Adrenal gland (tissue), 12 donors: Measurements from ENCODE around the gene HSF2BP. TPM values are rescaled to one million over a fixed set of nuclear protein-coding genes. Genes with fewer than 3 reads are reported as not detected.
"Not testable (repeated sequence)": the region's sequence is repeated elsewhere in the genome, so short reads cannot be mapped to it uniquely, and the experiment has no call there.

Experiments
- DNase-seq, 7 donors: peaks; one replicate each; pipeline ENCODE4 v3.0.0-alpha.2; 2019 to 2020
- H3K27ac ChIP-seq, 5 donors: fragments of 200-600 bp; sonication (generic) in 4 of 5; 1 replicate in 3 of 5; 2 replicates in 2 of 5; pipeline versions ENCODE4 v1.5.1 to v1.8.0; 2016 to 2020; ENCODE audit warnings: mild to moderate bottlenecking in 1 of 5
- H3K27me3 ChIP-seq: fragments of 200-600 bp; 2 replicates; pipeline ENCODE4 v1.8.0; 2021
- H3K36me3 ChIP-seq, 2 donors: fragments of 200-600 bp; replicated peaks in 1 of 2; 1 replicate in 1 of 2; 2 replicates in 1 of 2; pipeline versions ENCODE4 v1.5.1 to v1.8.0; 2018 to 2022
- H3K4me1 ChIP-seq, 2 donors: fragments of 200-600 bp; replicated peaks in 1 of 2; 1 replicate in 1 of 2; 2 replicates in 1 of 2; pipeline versions ENCODE4 v1.5.1 to v1.8.0; 2018 to 2021
- H3K4me3 ChIP-seq, 4 donors: fragments of 200-600 bp; sonication (generic) in 3 of 4; one replicate each; pipeline ENCODE4 v1.5.1; 2016 to 2018
- H3K9me3 ChIP-seq, 3 donors: fragments of 200-600 bp; sonication (generic) in 1 of 3; replicated peaks in 1 of 3; 1 replicate in 2 of 3; 2 replicates in 1 of 3; pipeline versions ENCODE4 v1.5.1 to v1.8.0; 2016 to 2021
- CTCF ChIP-seq, 6 experiments: fragments of 450-650 bp in 4 of 6; fragments of 200-600 bp in 2 of 6; sonication (generic) in 1 of 6; IDR thresholded peaks; 1 replicate in 5 of 6; 2 replicates in 1 of 6; pipeline versions ENCODE4 v1.5.1 to v1.8.0; 2016 to 2021; ENCODE audit warnings: antibody characterized with exemption in 6 of 6, mild to moderate bottlenecking in 2 of 6, moderate library complexity in 1 of 6
- POLR2A ChIP-seq, 2 donors: fragments of 450-650 bp; IDR thresholded peaks; one replicate each; pipeline ENCODE4 v1.6.1; 2017; ENCODE audit warnings: antibody characterized with exemption in 2 of 2, mild to moderate bottlenecking in 2 of 2, moderate library complexity in 1 of 2
- WGBS, 4 donors: extraction: QIAGEN DNeasy Blood & Tissue Kit in 2 of 4; methylation state at CpG; one replicate each; pipeline versions ENCODE4 v1.1.5 to v1.1.7; 2013 to 2017; 5-methylcytosine and 5-hydroxymethylcytosine counted together
- intact Hi-C, 2 donors: fragments of 100-400 bp; cut with DNase I; formaldehyde crosslinking; loops; one replicate each; pipeline versions ENCODE4 v1.14.1 to v1.15.0; 2022 to 2023
- polyA plus RNA-seq, 3 donors: library from polyadenylated mRNA; stranded (reverse); fragments of 200-250 nt in 2 of 3; fragments of 350-450 nt in 1 of 3; fragmentation: Illumina TruSeq in 1 of 3; extraction: RNeasy Lipid Tissue Mini Kit (QIAGEN cat#74804) in 1 of 3; gene quantifications; one replicate each; pipeline ENCODE4 v1.2.3, GENCODE V29; 2013 to 2014
- total RNA-seq, 9 donors: library from RNA; depleted of rRNA in 4 of 9; stranded (reverse); fragments of >200 nt in 4 of 9; fragments of 120-200 nt in 1 of 9; fragmentation: NEBNext Ultra II Directional in 1 of 9; extraction: Animal tissue kit (Norgen Biotek cat#: 25700) in 1 of 9; gene quantifications; one replicate each; pipeline versions ENCODE4 v1.1.0 to v1.2.4, GENCODE V29; 2013 to 2023
- donor health status: healthy with polysubstance abuse.
- donor health status: Bipolar disorder and iron deficiency.
- donor health status: DM: yes; HTN: yes; CAD: no.
- donor health status: DM: no; HTN: no; CAD: no.
- donor health status: DM: no; HTN: no; CAD: no.
- donor health status: DM: yes; HTN: yes; CAD: no.

Gene HSF2BP
- total and polyA plus RNA-seq, 12 donors: 0.23 to 1.5 (median 0.42) TPM; not detected in 2

GRCh38 chr21:43597540-43598250, 61.6 kb downstream of the HSF2BP start:
- no peaks in the 10 kb centered on the region for H3K27me3 ChIP-seq
- no peak for DNase-seq
- no peak overlapping the region for H3K4me3 ChIP-seq
- H3K27ac ChIP-seq: no peak overlapping the region
- intact Hi-C loops: no loop called here
- WGBS, 4 donors: 92 to 96% (median 94%) methylated on average over 6 of the region's 6 CpGs
- no peaks in the 10 kb centered on the region for H3K9me3 ChIP-seq
- H3K36me3 ChIP-seq: no peaks in the 10 kb centered on the region
- H3K4me1 ChIP-seq: peaks cover 10 to 11% of the 10 kb centered on the region in 2 donors
- no peak for TF ChIP-seq CTCF (IDR thresholded peaks at IDR 0.05)
- no peak for TF ChIP-seq POLR2A (IDR thresholded peaks at IDR 0.05)

DNA sequence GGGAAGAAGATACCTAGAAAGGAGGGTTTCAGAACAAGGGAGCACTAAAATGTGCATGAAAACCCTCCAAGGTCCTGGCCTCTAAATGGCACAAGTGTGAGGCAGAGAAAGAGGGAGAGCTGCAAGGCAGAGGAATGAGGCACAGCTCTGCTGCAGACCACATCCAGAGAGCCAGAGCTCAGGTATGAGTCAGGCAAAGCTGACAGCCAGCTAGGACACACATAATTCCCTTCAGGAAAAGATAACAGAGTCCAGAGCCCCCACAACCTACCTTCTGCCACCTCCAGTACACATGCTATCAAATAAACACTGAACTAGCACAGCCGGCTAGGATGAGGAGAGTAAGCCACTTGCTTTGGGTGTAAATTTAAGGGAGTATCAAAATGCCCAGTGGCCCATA, 62.2 kb downstream of the HSF2BP start:
- H3K27ac ChIP-seq: no peak overlapping the region
- no peaks in the 10 kb centered on the region for H3K27me3 ChIP-seq
- WGBS, 4 donors: 78 to 95% (median 87%) methylated on average over 1 of the region's 1 CpG
- intact Hi-C loops: no loop called here
- no peak for TF ChIP-seq CTCF (IDR thresholded peaks at IDR 0.05)
- no peak for TF ChIP-seq POLR2A (IDR thresholded peaks at IDR 0.05)
- peak in 5 of 7 donors; percentile 30 to 57 (median 42) for DNase-seq
- no peaks in the 10 kb centered on the region for H3K36me3 ChIP-seq
- H3K4me1 ChIP-seq: peaks cover 10 to 11% of the 10 kb centered on the region in 2 donors
- no peaks in the 10 kb centered on the region for H3K9me3 ChIP-seq
- H3K4me3 ChIP-seq: no peak overlapping the region

DNA sequence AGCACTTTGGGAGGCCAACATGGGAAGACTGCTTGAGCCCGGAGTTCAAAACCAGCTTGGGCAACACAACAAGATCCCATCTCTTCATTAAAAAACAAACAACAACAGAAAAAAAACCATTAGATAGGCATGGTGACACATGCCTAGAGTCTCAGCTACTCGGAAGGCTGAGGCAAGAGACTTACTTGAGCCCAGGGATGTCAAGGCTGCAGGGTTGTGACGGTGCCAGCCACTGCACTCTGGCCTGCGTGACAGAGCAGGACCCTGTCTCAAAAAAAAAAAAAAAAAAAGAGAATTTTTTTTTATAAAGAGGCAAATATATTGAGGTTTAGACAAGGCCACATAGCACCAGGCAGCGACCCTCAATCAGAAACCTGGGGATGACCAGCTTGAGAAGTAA, 62.7 kb downstream of the HSF2BP start:
- intact Hi-C loops: no loop called here
- H3K27ac ChIP-seq: peak overlapping the region in 1 of 5 donors; percentile 1
- TF ChIP-seq CTCF (IDR thresholded peaks at IDR 0.05) (no peak), POLR2A (IDR thresholded peaks at IDR 0.05) (no peak)
- H3K27me3 ChIP-seq: no peaks in the 10 kb centered on the region
- peaks cover 10 to 11% of the 10 kb centered on the region in 2 donors for H3K4me1 ChIP-seq
- no peaks in the 10 kb centered on the region for H3K9me3 ChIP-seq
- H3K36me3 ChIP-seq: no peaks in the 10 kb centered on the region
- no peak overlapping the region for H3K4me3 ChIP-seq
- 47 to 65% (median 52%) methylated on average over 5 of the region's 5 CpGs for WGBS, 4 donors
- peak in 6 of 7 donors; percentile 44 to 74 (median 63) for DNase-seq

GRCh38 chr21:43595769-43596168, 63.5 kb downstream of the HSF2BP start:
- peaks cover 10 to 11% of the 10 kb centered on the region in 2 donors for H3K4me1 ChIP-seq
- 83 to 92% (median 86%) methylated on average over 8 of the region's 8 CpGs for WGBS, 4 donors
- H3K4me3 ChIP-seq, intact Hi-C loops, H3K36me3 ChIP-seq, H3K27me3 ChIP-seq, DNase-seq, H3K9me3 ChIP-seq, H3K27ac ChIP-seq: not testable (repeated sequence)

DNA sequence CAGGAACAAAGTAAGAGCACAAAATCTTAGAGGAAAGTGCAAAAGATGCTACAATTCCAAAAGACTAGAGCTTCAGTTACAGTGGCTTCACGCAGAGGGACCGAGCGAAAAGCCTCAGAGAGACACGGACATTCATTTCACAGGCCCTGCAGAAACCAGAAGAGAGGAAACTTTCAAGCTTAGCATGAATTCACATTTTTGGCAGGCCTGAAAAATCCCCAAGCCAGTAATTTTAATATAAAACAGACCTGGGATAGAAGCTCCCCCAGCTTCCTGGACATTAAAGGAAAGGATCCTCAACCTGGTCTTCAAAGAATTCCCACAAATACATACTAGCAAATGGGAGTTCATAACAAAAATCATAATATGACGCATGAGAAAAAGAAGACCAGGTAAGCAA, 66.2 kb downstream of the HSF2BP start:
- no peak overlapping the region for H3K4me3 ChIP-seq
- no peaks in the 10 kb centered on the region for H3K27me3 ChIP-seq
- WGBS, 4 donors: 87 to 91% (median 91%) methylated on average over 5 of the region's 5 CpGs
- H3K4me1 ChIP-seq: peaks cover 10 to 11% of the 10 kb centered on the region in 2 donors
- no peaks in the 10 kb centered on the region for H3K36me3 ChIP-seq
- no peak overlapping the region for H3K27ac ChIP-seq
- no peak for TF ChIP-seq CTCF (IDR thresholded peaks at IDR 0.05)
- TF ChIP-seq POLR2A (IDR thresholded peaks at IDR 0.05): no peak
- H3K9me3 ChIP-seq: no peaks in the 10 kb centered on the region
- intact Hi-C loops: no loop called here
- no peak for DNase-seq
